ENCODE results near the gene OR6Y1. TPM values are rescaled to one million over a fixed set of nuclear protein-coding genes. Genes with fewer than 3 reads are reported as not detected.

OR6Y1 gene, protein sequence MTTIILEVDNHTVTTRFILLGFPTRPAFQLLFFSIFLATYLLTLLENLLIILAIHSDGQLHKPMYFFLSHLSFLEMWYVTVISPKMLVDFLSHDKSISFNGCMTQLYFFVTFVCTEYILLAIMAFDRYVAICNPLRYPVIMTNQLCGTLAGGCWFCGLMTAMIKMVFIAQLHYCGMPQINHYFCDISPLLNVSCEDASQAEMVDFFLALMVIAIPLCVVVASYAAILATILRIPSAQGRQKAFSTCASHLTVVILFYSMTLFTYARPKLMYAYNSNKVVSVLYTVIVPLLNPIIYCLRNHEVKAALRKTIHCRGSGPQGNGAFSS
- not detected for total RNA-seq

DNA sequence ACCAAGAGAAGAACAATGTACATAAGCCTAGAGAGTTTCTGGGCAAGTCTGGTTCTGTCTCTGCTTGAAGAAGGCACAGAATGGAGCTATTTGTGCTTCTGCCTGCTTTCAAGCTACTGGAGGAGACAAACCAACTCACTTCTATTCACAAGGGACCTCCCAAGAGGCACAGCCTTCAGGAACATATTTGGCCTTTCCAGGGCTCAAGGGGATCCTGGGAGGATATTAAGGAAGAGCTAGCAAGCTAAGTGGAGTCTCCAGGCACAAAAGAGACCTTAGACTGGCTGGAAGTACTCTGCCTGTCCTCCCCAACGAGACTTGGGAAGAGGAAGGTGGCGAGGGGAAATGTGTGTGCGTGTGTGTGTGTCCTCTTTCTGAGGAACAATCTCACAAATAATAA is at the start of gene OR6Y1:
Gene OR6Y1 (minus strand): TSS at position 54 of the 400 bp plus-strand sequence. CDS start 6,300 bp downstream, outside the sequence.
- DNase-seq (ENCODE audit: low spot score) (no peak), ATAC-seq (ENCODE audit: low FRiP score) (no peak)
- TF ChIP-seq, protein P1, sequence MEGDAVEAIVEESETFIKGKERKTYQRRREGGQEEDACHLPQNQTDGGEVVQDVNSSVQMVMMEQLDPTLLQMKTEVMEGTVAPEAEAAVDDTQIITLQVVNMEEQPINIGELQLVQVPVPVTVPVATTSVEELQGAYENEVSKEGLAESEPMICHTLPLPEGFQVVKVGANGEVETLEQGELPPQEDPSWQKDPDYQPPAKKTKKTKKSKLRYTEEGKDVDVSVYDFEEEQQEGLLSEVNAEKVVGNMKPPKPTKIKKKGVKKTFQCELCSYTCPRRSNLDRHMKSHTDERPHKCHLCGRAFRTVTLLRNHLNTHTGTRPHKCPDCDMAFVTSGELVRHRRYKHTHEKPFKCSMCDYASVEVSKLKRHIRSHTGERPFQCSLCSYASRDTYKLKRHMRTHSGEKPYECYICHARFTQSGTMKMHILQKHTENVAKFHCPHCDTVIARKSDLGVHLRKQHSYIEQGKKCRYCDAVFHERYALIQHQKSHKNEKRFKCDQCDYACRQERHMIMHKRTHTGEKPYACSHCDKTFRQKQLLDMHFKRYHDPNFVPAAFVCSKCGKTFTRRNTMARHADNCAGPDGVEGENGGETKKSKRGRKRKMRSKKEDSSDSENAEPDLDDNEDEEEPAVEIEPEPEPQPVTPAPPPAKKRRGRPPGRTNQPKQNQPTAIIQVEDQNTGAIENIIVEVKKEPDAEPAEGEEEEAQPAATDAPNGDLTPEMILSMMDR (IDR thresholded peaks at IDR 0.05), result no peak

DNA sequence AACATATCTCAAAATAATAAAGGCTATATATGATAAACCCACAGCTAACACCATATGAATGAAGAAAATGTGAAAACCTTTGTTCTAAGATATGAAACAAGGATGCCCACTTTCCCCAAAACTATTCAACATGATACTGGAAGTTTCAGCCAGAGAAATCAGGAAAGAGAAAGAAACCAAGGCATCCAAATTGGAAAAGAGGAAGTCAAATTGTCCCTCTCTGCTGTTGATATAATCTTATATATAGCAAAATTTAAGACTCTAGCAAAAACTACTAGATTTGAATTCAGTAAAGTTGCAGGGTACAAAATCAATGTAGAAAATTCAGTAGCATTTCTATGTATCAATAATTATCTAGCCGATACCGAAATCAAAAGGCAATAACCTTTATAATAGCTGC is 46.5 kb upstream of the OR6Y1 start:
- no peak for DNase-seq (ENCODE audit: low spot score)
- ATAC-seq (ENCODE audit: low FRiP score), result no peak
- TF ChIP-seq, protein P1 (IDR thresholded peaks at IDR 0.05), result no peak

DNA sequence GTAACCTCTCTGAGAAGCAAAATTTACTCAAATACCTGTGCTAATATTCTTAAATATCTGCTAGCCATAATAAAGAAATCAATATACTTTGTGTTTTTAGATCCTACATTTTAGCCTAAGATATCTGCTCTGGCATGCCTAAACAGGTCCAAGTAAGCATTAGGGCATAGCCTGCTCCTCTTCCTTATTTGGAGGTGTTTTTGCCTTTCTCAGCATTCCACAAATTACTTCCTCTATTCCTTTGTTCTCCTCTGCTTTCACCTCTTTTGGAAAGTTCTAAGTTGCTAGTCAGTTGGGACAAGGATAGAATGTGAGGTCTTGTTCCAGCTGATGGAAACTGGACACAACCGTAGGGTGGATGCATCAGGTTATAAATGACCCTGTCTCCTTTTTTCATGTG is 32.7 kb upstream of the OR6Y1 start:
- TF ChIP-seq, protein P1 (IDR thresholded peaks at IDR 0.05), result no peak
- ATAC-seq (ENCODE audit: low FRiP score) (no peak), DNase-seq (ENCODE audit: low spot score) (no peak)

DNA sequence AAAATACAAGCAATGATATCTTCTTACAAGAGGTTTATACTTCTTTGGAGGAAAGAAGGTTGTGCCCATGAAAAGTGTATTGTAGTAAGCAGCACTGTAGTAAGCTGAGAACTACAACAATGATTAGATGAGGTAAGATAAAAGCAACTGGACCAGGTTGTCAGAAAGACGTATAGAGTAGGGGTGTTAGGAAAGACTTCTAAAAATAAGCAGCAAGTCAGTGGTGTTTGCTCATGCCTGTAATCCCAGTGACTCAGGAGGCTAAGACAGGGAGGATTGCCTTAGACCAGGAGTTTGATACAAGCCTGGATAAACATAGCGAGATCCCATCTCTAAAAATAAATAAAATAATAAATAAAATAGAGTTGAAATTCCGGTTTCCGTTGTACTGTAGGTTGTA is 29.8 kb upstream of the OR6Y1 start:
- no peak for ATAC-seq (ENCODE audit: low FRiP score)
- TF ChIP-seq, protein P1 (IDR thresholded peaks at IDR 0.05), result no peak

DNA sequence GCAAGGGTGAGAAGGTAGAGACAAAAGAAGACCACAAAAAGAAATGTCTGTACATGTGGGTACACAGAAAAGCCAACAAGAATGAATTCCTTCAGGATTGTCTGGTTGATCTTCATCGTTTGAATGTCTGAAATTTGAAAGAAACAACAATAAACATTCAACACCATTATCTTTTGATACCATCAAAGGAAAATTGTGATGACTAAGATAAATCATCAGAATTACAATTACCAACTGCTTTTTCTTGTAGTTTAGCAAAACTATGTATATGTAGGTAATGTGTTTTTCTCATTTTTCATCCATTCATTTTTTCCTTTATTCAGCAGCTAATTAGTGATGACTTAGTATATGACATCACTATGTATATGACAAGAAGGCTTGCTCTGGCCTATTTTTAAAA is 25.5 kb upstream of the OR6Y1 start, which contains the start of gene OR10X1:
Gene OR10X1 (minus strand): TSS at position 167 of the 400 bp plus-strand sequence. CDS start 0 bp downstream, at position 167.
- ATAC-seq (ENCODE audit: low FRiP score), result no peak
- TF ChIP-seq, protein P1 (IDR thresholded peaks at IDR 0.05), result no peak
- no peak for DNase-seq (ENCODE audit: low spot score)

More for the DNA sequence above, 29.8 kb upstream of the OR6Y1 start:
- no peak for DNase-seq (ENCODE audit: low spot score)

DNA sequence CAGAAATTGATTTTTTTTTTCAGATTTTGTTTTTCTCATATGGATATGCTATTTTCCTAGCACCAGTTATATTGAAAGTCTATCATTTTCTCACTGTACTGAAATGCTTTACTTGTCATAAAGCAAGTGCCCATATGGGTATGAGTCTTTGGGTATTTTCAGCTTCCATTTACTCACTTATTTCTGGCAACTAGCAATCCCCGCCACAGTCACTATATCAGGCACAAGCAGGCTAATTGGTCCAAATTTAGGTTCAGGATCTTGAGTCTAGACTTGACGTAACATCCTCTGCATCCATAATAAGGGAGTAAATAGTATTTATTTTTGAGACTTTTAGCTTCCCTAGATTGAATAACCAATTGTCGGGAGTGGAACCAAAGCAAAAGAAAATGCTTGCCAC is 23.4 kb upstream of the OR6Y1 start:
- DNase-seq (ENCODE audit: low spot score) (no peak), ATAC-seq (ENCODE audit: low FRiP score) (no peak)
- TF ChIP-seq, protein P1 (IDR thresholded peaks at IDR 0.05), result no peak

DNA sequence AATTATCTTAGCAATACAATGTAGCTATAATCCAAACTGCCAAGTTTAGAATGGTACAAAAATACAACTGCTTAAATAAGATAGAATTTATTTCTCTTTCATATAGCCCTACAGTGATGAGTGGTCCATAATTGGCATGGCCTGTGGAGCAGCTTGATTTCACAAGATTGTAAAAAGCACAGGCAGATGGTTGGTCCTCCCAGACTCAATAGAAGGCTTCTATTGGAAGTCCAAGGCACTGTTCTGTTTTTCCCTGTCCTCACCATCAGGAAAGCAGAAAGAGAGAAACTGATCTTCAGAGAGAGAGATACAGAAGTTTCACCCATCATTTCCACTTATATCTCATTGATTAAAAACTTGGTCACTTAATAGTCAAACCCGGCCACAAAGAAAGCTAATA is 18.0 kb upstream of the OR6Y1 start:
- TF ChIP-seq, protein P1 (IDR thresholded peaks at IDR 0.05), result no peak
- DNase-seq (ENCODE audit: low spot score), result no peak
- no peak for ATAC-seq (ENCODE audit: low FRiP score)
